Fibroblast of lung (primary cell): ENCODE data around the gene SLFN14.

Experiments used
- CTCF ChIP-seq, 2 donors: IDR thresholded peaks in 1 of 2; conservative IDR thresholded peaks in 1 of 2; 1 replicate in 1 of 2; 2 replicates in 1 of 2; pipeline ENCODE4 v1.5.1; 2011 to 2012; ENCODE audit warnings: low read length in 2 of 2, control low read depth in 1 of 2, inconsistent platforms in 1 of 2, low read depth in 1 of 2, mild to moderate bottlenecking in 1 of 2
- EZH2 ChIP-seq: IDR thresholded peaks from 2 replicates; pipeline ENCODE4 v1.5.1; 2012; ENCODE audit warnings: low read length, control low read depth, mild to moderate bottlenecking; ENCODE audit errors: missing control alignments

GRCh38 chr17:35597604-35598003 is 37.0 kb upstream of the SLFN14 start:
- no peak for TF ChIP-seq CTCF (conservative IDR thresholded peaks at IDR 0.05 in 1 of 2, IDR thresholded peaks at IDR 0.05 in 1 of 2; ENCODE audit: low read depth in 1 of 2, low read length in 2 of 2)
- no peak for TF ChIP-seq EZH2
